NCI-H2107 treated with DMSO at 0.1 percent for 48 hours (cell line): Measurements from ENCODE around the gene GABRB2.

Experiments used
- DNase-seq: peaks from one replicate; lab custom pipeline; 2025; ENCODE audit not compliant: unreplicated experiment; lab: John Stamatoyannopoulos, UW

Gene GABRB2

DNA sequence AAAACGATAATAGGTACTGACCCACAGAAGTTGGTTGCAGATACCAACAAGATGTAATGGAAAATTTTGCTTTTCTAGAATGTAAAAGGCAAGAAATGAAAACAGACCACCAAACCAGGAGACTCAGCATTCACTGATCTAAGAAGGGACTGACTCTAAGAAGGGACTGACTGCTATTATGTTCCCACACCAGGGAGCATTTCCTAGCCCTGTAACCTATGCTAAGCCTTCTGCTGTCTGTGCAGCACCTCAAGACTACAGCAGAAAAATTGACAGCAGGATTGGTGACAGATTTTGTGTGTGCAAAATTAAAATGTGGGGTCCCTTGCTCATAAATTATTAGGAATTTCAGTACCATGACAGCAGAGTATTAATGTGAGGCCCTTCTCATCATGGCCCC, 154.8 kb downstream of the GABRB2 start:
- DNase-seq: no peak

DNA sequence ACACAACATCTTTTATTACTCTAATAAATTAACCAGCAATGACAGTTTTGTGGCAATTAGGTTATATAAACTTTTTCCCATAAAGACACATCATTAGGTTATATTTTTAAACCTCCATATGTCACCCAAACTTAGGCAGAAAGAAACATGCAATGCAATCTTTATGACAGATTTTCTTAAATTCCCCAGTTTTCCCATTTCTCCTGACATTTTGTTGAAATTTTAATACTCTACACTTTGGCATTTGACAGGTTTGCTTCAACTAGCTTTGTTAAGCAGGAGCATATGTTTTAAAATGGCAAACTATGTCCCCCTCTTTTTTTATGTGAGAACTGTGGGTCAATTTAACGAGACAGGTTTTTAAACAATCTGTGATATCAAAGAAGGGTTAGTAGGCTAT, 155.5 kb downstream of the GABRB2 start:
- DNase-seq: no peak

DNA sequence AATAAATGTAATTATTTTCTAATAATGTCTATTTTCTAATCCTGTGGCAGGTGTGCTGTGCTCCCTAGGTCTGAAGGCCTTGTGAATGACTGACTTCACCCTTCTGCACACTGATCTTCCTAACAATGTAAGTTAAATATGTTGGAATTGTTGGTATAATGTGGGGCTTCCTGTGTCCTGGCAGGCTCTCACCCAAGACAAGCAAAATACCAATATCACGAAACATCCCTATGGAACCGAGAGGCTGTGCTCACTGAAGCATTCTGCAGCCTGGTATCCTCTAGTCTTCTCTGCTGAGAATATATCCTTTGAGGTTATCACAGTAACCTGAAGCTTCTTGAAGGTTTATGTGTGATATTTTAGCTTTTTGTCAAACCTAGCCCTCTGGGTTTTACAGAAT, 159.4 kb downstream of the GABRB2 start:
- DNase-seq: no peak

DNA sequence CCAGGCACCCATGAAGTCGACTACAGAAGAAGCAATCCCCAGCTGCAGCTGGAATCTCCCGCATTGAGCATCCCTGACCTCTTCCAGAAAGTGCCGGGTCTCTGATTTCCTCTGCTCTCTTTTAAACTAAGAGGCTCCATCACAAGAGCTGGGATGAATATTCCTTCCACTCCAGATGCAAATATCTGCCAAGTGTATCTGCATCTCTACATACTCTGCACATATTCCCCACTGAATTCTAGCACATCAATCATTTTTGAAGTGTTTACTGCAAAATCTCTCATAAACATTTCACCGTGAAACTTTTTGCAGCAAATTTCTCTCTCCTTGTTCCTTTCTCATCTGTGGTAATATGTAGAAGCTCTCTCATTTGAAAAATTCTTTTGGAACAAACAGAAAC, 161.5 kb downstream of the GABRB2 start:
- DNase-seq: no peak

DNA sequence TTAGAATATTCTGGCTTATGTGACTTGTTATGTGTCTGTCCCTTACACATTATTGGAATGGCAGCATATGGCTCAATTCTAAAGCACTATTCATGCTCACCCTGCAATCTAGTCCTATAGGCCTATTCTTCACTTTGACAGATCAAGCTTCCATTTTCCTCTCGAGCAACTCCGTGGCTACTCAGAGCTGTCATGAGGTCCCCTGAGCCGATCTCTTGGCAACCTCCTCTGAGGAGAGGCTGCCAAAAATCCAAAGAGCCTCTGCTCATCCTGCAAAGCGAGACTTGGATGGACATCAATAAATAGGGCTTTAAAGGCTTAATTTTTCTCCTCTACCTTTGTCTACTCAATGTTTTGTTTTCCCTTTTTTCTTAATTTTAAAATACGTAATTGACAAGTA, 163.8 kb downstream of the GABRB2 start:
- DNase-seq: no peak

DNA sequence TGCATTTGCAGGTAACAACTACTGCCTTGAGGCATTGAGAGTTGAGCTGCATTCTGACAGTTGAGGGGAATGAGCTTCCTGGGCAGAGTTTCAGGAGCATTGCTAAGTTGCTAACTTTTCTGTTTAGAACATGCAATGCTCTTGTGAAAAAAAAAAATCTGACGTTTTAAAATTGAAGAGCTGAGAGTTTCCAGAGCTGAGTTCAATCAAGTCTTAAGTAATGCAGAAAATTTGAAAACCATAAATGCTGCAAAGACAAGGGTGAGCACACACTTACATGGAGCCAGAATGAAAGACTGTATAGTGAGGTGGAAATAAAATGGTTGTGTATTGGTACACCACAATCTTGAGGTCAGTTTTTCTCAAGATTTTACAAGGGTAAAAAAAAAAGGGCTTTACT, 166.0 kb downstream of the GABRB2 start:
- DNase-seq: no peak

DNA sequence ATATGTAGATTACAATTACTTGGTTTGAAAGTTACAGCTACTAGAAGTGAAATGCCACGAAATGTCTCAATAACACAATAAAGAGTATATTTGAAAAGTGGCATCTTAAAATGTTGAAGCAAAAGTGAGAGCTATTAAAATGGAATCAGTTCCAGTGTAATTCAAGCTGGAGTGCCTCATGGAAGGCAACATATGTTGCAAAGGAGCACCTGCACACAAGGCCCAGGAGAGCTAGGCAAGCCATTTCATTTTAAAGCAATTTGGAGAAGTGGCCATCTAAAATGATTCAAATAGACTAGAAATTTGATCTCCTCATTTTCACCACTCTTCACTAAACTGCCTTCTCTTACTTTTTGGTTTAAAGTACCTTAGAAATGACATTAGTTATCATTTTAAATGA, 167.8 kb downstream of the GABRB2 start:
- DNase-seq: peak; percentile 3

DNA sequence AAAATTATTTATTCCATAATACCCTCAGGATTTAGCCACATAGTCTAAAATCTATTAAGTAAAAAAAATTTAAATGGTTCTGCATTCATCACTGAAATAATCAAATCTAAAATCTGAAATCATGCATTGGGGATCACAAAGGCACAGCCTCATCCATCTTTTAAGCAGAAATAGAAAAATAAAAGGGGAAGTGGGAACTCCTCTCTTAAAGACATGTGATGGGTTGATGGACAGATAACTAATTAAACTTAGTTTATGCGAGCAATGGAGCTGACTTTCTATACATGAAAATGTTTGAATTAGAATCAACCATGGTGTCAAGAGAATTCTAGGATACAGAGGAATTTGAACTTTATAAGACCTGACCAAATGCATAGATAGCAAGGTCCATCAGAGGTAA, 170.5 kb downstream of the GABRB2 start:
- no peak for DNase-seq

DNA sequence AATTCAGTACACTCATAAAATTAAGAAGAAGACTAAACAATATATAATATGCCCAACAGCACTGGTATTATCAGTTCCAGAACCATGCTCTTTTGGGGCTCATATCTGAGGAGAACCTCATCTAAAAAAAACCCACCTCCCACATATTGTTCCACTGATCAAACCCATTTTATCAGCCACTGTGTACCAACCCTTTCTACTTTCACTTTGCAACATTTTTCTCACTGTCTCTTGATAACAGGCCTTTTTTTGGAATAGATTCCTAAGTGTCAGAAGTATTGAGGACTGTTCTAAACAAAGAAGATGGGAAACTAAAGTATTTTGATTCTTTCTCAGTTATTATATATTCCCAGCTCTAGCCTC, 173.2 kb downstream of the GABRB2 start:
- no peak for DNase-seq

DNA sequence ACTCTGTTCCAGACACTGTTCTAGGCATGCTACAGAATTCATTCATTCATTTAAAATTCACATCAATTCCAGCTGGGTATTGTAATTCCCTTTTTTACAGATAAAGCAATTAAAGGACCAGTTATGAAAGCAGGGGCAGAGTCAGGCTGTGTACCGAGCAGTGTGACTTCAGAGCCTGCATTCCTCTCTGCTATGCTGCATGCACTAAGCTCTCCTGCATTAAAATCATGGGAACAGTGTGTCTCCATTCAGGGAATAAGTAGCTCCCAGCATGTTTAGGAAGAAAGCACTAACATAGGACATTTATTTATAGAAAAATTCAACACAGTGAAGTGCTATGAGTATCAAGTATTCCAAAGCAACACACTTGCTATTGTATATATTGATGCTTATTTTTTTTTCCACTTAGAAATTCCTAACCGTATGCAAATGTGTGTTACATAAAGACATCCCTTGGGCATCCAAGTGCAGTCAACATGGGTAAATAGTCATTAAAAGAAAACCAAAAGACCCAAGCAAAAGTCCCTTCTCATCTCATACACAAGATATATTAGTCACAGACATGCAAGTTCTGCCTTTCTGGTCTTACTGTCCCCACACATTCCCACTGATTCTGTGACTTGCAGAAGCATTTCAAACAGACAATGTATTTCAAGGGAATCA, 173.7 kb downstream of the GABRB2 start:
- DNase-seq: no peak

DNA sequence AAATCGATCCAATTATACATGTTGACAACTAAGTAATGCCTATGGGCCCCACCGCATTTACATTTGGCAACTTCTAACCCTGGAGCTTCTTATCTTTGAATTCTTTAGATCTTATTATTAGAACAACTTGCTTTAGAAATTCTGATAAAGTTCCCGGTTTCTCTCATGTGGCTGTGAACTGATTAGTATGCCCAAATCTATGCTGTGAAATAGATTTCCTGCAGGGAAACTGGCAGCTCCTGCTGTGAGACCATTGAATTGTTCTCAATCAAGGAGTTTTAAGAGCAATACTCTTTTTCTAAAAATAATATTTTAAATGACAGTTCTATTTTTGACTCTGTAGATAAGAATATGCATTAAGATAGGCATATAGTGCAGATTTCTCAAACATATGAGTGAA, 177.5 kb downstream of the GABRB2 start:
- no peak for DNase-seq

DNA sequence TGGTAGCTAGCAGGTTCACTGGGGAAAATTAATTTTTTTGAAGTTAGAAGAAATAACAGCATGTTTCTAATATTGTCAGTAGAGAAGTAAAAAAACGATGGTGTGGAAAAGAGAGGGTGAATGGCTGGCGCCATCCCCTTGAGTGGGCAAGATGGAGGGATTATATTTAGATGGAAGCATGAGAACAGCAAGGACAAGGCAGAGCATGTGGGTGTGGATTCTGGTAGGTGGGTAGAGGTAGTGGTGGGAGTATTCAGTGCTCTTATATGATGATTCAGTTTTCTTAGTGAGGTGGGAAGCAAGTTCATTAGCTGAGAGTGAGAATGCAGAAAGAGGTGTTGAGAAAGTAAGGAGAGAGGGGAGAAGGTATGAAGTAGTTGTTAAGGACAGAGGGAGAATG, 188.1 kb downstream of the GABRB2 start:
- DNase-seq: no peak

DNA sequence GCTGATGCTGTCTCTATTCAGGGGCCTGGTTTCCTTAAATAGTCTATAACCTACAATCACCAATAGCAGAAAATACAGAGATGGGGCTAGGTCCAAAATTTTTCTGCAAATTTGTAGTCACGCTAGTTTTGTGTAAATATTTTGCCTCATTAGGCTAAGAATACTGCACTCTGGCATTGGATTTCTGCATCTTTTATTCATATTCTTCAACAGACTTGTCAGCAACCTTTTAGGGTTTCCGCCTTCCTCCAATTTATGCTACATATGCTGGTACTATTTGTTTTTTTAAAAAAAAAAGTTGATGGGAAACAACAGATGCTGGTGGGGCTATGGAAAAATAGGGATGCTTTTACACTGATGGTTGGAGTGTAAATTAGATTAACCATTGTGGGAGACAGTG, 202.3 kb downstream of the GABRB2 start:
- DNase-seq: no peak

DNA sequence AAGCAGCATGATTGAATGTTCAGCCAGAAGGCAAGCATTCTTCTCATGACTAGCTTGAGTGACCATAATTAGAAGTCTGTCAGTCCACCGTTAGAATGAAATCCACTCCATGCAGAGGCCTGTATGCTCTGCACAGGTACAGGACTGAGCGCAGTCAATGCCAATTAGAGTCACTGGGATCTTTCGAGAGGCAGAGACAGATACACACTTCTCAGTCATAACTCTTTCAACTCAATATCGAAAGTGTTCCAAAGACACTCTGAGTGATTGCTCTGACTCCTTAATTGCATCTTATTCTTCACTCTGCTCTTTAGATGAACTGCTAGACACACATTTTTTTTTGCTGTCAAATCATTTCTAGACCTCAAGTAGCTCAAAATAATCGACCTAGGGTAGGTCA, 203.6 kb downstream of the GABRB2 start:
- no peak for DNase-seq

DNA sequence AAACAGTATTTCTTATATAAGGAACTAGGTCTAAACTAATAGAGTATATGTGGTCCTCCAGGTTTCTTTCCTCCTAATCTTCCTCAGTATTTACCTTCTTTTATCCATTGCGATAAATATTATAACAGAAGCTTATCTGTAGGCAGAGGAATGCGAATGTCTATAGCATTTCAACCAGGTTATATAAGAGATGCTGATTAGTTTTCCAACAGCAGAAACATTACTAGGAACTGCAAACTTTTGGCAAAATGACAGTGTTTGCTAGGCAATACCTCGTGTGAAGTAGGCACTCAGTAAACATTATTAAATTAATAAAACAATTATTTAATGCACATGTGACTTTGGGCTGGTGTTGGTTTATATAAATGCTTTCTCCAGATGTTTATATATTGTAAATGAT, 206.5 kb downstream of the GABRB2 start:
- no peak for DNase-seq

DNA sequence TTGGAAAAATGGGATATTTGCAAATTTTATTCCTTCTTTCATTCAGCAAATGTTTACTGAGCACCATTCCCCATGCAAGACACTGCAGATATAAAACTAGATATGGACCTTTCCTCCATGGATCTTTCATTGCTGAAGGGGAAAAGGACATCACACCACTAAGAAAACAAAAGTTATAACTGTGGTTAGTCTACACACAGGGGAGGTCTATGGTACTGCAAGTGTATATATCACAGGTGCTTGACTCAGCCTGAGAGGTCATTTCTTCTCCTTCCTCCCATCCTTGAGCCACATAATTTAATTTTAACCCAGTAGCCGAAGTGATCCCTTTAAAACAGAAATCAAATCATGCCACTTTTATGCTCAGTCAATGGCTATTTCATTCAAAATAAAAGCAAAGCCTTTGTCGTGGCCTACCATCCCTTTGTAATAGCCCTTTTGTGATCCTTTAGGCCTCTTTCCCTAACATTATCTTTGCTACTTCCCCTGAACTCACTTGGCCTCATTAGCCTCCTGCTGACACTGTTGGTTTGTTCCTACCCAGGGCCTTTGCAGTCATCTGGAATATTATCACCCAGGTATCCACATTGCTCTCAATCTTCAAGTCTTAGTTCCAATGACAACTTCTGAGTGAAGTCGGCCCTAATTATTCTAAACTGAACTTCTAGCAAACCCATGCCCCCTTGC, 213.2 kb downstream of the GABRB2 start:
- DNase-seq: no peak

DNA sequence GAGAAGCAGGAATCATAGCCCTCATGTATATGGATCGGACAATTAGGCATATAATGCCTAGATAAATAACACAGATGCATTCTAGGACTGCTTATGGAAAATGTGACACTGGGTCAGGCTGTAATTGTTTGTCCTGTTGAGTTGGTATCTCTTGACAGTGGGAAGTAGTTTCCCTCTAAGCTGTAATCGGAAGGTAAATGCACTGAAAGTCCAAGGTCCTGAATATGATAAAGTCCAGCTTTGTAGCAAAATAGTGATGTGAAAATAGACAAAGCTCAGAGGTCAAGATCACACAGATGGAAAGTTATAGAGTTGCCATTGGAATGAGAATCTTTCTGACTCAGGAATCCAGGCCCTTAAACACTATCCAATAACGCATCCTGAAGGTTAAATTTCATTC, 214.2 kb downstream of the GABRB2 start:
- DNase-seq: no peak

DNA sequence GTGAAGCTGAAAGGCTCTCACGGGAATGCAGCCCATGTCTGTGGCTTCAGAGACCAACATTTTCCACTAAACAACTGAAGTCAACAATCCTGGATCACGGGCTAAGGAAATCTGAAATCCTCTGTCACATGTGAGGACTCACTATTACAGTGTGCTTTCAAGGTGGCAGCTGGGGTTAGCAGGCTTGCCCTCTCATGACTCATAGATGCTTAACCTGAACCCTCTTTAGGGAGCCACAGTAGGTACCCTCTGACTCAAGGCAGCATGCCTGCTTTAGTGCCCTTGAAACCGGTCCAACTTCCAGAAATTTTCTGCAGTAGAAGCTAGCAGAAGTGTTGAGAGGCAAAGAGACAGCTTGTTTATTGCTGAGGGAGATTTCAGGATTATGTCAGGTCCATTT, 232.5 kb downstream of the GABRB2 start:
- no peak for DNase-seq

DNA sequence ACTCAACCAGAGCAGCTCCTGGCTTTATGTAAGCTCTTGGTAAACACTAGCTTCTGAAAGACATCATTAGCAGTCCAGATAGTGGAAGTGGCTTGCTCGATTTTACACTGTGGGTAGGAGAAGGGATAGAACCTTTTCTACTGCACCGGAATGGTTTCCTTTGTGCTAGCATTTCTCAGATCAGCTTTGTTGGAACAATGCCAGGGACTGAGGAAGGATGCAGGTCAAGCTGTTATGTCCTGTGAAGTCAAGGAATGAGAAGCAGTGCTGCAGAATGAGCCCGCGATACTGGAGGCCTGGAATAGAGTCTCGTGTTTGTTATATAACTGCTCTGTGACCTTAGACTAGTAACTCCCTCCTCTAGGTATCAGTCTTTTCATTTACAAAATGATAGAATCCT, 233.6 kb downstream of the GABRB2 start:
- no peak for DNase-seq

DNA sequence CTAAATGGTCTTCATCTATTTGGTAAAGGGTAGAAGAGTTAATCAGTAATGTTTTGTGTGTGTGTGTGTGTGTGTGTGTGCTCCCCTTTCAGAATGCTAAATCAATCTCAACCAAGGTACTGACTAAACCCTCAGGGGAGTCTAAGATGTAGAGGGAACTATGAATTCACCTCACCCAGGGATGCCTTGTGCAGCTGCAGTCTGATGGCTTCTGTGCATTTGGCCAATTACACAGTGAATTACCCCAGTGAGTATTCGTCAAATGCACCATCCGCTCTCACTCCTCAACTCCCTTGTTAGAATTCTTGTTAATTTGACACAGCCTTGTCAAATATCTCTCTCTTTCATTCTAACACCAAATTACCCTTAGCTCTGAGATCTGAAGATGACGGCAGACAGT, 234.6 kb downstream of the GABRB2 start:
- DNase-seq: no peak

DNA sequence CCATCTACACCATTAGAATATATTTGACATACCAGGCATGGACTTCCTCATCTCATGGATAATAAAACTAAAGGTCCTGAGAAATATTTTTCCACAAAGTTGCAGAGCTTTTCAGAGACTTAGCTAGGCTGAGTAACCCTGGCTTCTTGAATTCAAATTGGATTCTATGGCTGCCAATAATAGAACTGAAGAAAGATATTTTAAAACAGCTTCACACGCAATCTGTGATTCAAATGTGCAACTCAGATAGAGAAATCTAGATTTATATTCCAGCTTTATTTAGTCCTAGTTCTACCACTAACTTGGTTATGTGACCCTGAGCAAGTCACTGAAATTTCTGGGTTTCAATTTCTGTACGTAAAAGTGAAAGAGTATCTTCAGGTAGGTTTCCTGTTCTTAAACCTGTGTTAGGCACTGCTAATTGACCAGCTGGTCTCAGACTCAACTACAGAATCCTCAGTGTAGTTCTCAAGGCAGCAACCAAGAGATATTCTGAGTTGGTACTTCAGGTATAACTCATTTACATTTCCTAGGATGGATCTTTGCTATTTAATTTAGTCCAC, 235.3 kb downstream of the GABRB2 start:
- DNase-seq: no peak

DNA sequence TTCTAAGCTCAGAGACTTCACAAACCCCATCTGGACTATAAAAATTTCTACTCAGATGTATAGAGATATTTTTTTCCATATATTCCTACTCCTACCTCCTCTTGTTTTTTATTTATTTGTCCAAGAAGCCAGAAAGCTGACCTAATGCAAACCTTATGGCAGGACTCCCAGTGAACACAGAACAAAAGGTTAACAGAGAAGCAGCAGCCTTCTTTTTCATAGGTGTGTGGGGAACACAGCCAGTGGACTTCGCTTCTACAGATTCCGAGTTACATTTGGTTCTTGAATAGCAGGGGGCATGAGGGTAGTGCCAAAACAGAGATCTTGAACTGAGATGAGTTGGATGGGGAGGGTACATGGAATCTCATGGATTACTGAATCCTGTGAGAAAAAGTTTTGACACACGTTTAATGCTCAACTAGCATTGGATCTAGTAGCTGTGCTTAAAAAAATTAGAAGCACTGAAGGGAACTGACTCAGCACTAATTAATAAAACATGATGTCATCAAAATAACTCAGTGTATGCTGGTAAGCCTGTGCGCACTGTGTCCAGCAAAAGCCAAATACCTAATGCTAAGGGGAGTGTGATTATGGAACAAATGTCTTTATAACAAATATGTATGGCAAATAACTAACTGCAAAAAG, 240.1 kb downstream of the GABRB2 start:
- DNase-seq: no peak
